SK-N-SH treated with all-trans-retinoic acid at 6 μM for 48 hours (cell line): ENCODE data around the gene GRID1.

ENCODE experiments used
- ARNTL ChIP-seq: fragments of 450-650 bp; formaldehyde crosslinking; IDR thresholded peaks from 2 replicates; pipeline ENCODE4 v1.5.0; 2020; ENCODE audit warnings: low read depth, mild to moderate bottlenecking, moderate library complexity, borderline replicate concordance
- CSDC2 ChIP-seq: fragments of 250-450 bp; sonication (Bioruptor Pico); IDR thresholded peaks from 2 replicates; pipeline ENCODE4 v1.5.0; 2020; ENCODE audit warnings: mild to moderate bottlenecking, moderate library complexity
- GLIS3 ChIP-seq: fragments of 250-450 bp; sonication (Bioruptor Pico); IDR thresholded peaks from 2 replicates; pipeline ENCODE4 v1.5.0; 2020; ENCODE audit warnings: mild to moderate bottlenecking, moderate library complexity
- OSR1 ChIP-seq: fragments of 250-450 bp; sonication (Bioruptor Pico); IDR thresholded peaks from 2 replicates; pipeline ENCODE4 v1.8.0; 2022; ENCODE audit warnings: moderate library complexity, mild to moderate bottlenecking, inconsistent platforms
- RARB ChIP-seq: fragments of 250-450 bp; sonication (Bioruptor Pico); IDR thresholded peaks from 2 replicates; pipeline ENCODE4 v1.8.0; 2021; ENCODE audit warnings: mild to moderate bottlenecking, moderate library complexity
- TOX ChIP-seq: fragments of 250-450 bp; sonication (Bioruptor Pico); IDR thresholded peaks from 2 replicates; pipeline ENCODE4 v1.8.0; 2021; ENCODE audit warnings: mild to moderate bottlenecking, moderate library complexity, borderline replicate concordance
- ZC3H10 ChIP-seq: fragments of 250-450 bp; sonication (Bioruptor Pico); IDR thresholded peaks from 2 replicates; pipeline ENCODE4 v1.5.1; 2021; ENCODE audit warnings: mild to moderate bottlenecking, moderate library complexity
- ZFP30 ChIP-seq: fragments of 450-650 bp; formaldehyde crosslinking; IDR thresholded peaks from 2 replicates; pipeline ENCODE4 v1.5.0; 2022; ENCODE audit warnings: mild to moderate bottlenecking, moderate library complexity
- ZNF565 ChIP-seq: fragments of 450-650 bp; formaldehyde crosslinking; conservative IDR thresholded peaks from 2 replicates; pipeline ENCODE4 v1.5.0; 2020; ENCODE audit warnings: low read depth, mild to moderate bottlenecking, moderate library complexity
- TF ChIP-seq, protein P1 (sequence below): fragments of 250-450 bp; sonication (Bioruptor Pico); IDR thresholded peaks from 2 replicates; pipeline ENCODE4 v1.5.1; 2021; ENCODE audit warnings: mild to moderate bottlenecking, moderate library complexity
- TF ChIP-seq, protein P2 (sequence below): fragments of 250-450 bp; sonication (Bioruptor Pico); IDR thresholded peaks from 2 replicates; pipeline ENCODE4 v1.8.0; 2020; ENCODE audit warnings: mild to moderate bottlenecking, moderate library complexity, borderline replicate concordance

DNA sequence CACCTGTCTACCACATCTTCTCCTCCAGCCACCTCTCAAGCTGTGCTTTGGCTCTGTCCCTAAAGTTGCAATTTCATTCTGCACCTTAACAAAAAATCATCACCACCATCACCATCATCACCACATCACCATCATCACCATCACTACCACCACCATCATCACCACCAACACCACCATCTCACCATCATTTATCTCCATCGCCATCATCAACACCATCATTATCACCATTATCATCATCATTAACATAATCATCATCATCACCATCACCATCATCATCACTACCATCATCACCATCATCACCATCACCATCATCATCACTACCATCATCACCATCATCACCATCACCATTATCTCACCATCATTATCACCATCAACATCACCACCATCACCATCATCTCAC lies 245.4 kb downstream of the GRID1 start:
- TF ChIP-seq OSR1 (CRISPR knock-in tag): no peak
- TF ChIP-seq ZC3H10: no peak
- no peak for TF ChIP-seq TOX (CRISPR knock-in tag)
- TF ChIP-seq, protein P1, sequence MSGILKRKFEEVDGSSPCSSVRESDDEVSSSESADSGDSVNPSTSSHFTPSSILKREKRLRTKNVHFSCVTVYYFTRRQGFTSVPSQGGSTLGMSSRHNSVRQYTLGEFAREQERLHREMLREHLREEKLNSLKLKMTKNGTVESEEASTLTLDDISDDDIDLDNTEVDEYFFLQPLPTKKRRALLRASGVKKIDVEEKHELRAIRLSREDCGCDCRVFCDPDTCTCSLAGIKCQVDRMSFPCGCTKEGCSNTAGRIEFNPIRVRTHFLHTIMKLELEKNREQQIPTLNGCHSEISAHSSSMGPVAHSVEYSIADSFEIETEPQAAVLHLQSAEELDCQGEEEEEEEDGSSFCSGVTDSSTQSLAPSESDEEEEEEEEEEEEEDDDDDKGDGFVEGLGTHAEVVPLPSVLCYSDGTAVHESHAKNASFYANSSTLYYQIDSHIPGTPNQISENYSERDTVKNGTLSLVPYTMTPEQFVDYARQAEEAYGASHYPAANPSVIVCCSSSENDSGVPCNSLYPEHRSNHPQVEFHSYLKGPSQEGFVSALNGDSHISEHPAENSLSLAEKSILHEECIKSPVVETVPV (CRISPR knock-in tag): no peak
- no peak for TF ChIP-seq RARB
- TF ChIP-seq ZFP30 (CRISPR knock-in tag): no peak
- no peak for TF ChIP-seq ARNTL (CRISPR knock-in tag)
- no peak for TF ChIP-seq CSDC2 (CRISPR knock-in tag)
- TF ChIP-seq, protein P2, sequence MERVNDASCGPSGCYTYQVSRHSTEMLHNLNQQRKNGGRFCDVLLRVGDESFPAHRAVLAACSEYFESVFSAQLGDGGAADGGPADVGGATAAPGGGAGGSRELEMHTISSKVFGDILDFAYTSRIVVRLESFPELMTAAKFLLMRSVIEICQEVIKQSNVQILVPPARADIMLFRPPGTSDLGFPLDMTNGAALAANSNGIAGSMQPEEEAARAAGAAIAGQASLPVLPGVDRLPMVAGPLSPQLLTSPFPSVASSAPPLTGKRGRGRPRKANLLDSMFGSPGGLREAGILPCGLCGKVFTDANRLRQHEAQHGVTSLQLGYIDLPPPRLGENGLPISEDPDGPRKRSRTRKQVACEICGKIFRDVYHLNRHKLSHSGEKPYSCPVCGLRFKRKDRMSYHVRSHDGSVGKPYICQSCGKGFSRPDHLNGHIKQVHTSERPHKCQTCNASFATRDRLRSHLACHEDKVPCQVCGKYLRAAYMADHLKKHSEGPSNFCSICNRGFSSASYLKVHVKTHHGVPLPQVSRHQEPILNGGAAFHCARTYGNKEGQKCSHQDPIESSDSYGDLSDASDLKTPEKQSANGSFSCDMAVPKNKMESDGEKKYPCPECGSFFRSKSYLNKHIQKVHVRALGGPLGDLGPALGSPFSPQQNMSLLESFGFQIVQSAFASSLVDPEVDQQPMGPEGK: no peak
- no peak for TF ChIP-seq ZNF565 (CRISPR knock-in tag)
- TF ChIP-seq GLIS3 (CRISPR knock-in tag): no peak
